ENCODE measurements around the gene ZFAND3.

DNA sequence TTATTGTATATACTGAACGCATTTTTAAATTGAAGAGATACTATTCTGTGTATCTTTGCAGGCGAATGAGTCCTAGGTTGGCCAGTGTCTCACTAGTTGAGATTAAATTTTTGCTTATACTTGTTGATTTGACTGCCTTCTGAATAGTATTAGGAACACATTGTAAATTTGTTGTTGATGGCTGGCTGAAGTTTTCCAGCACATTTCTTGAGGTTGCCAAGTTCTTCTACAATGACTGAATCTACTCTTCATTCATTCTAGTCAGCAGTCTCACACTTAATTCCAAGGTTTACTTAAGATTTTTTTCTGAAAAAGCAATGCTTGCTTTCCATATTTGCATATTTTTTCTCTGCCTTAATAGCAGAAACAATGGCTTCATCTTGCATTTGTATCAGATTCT, 151.7 kb downstream of the ZFAND3 start:
- TF ChIP-seq, protein P1, sequence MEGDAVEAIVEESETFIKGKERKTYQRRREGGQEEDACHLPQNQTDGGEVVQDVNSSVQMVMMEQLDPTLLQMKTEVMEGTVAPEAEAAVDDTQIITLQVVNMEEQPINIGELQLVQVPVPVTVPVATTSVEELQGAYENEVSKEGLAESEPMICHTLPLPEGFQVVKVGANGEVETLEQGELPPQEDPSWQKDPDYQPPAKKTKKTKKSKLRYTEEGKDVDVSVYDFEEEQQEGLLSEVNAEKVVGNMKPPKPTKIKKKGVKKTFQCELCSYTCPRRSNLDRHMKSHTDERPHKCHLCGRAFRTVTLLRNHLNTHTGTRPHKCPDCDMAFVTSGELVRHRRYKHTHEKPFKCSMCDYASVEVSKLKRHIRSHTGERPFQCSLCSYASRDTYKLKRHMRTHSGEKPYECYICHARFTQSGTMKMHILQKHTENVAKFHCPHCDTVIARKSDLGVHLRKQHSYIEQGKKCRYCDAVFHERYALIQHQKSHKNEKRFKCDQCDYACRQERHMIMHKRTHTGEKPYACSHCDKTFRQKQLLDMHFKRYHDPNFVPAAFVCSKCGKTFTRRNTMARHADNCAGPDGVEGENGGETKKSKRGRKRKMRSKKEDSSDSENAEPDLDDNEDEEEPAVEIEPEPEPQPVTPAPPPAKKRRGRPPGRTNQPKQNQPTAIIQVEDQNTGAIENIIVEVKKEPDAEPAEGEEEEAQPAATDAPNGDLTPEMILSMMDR (IDR thresholded peaks at IDR 0.05) = no peak
- TF ChIP-seq POLR2A (IDR thresholded peaks at IDR 0.05) = no peak

All from Peyer's patch (tissue), 4 donors.